ES-I3 (cell line): ENCODE data around the gene RTN4RL1.

Experiments used
- H3K36me3 ChIP-seq: 2 replicates; pipeline ENCODE4 v1.6.1; 2013; ENCODE audit warnings: mild to moderate bottlenecking, low read length, control low read depth, moderate library complexity; ENCODE audit not compliant: insufficient read depth
- H3K4me1 ChIP-seq: 2 replicates; pipeline ENCODE4 v1.6.1; 2013; ENCODE audit warnings: mild to moderate bottlenecking, control low read depth, low read length; ENCODE audit not compliant: insufficient read depth
- H3K9ac ChIP-seq: 2 replicates; pipeline ENCODE4 v1.6.1; 2013; ENCODE audit warnings: low read depth, mild to moderate bottlenecking, low read length, moderate library complexity
- H3K9me3 ChIP-seq: 2 replicates; pipeline ENCODE4 v1.6.1; 2013; ENCODE audit warnings: mild to moderate bottlenecking, low read length, moderate library complexity; ENCODE audit not compliant: control insufficient read depth, insufficient read depth

The RTN4RL1 gene

GRCh38 chr17:2063261-2064146 is 38.4 kb upstream of the RTN4RL1 start:
- Histone ChIP-seq H3K4me1 (peaks cover 19% of the 10 kb centered on the region), H3K9me3 (no peaks in the 10 kb centered on the region), H3K9ac (no peak overlapping the region), H3K36me3 (no peaks in the 10 kb centered on the region)

DNA sequence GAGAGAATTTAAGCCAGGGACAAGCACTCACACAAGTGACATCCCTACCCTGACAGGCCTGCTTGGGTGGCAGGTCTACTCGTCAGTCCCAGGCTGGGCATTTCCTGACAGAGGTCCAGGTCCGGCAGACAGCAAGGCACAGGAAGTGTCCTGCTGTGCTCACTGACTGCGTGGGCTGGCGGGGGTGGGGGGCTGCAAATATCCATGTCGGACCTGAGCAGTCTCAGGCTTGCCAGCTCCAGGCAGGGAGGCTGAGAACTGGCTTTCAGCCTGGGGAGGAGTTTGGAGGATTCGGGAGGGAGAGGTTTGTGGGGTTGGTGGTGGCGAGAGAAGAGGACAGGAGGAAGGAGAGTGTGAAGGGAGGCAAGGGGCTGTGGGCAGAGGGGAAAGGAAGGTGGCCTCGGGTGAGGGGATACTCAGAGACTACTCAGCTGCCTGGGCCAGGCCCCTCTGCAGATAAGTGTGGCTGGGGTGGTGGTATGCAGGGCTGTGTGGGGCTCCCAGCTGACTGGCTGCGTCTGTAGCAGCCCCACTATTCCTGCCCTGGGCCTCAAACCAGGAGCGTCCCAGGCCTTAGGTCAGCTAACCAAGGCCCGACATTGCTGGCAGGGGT is 37.5 kb upstream of the RTN4RL1 start:
- no peak overlapping the region for H3K9ac ChIP-seq
- H3K4me1 ChIP-seq = peaks cover 18% of the 10 kb centered on the region
- no peaks in the 10 kb centered on the region for H3K9me3 ChIP-seq
- H3K36me3 ChIP-seq = no peaks in the 10 kb centered on the region

DNA sequence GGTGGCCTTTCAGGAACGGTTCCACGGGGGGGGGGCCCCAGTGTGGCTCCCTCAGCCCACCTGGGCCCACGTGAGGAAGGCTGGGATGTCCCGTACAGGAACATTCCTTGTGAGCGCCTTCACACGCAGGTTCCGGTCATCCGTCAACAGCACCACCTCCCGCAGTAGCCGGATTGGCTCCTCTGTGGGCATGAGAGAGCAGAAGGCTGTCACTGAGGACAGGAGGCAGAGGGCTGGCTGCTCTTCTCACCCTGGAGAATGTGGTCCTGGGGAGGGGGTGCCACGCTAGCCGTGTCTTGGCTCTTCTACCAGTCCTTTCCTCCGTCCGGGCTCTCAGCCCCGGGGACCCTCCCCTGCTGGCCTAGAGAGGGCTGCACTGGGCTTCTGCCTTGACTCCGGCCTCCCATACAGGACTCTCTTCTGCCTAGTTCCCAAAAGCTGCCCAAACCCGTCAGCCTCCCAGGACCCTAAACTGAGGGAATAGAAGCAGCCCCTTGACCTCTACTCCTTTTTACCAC is 36.4 kb upstream of the RTN4RL1 start:
- no peaks in the 10 kb centered on the region for H3K9me3 ChIP-seq
- no peaks in the 10 kb centered on the region for H3K36me3 ChIP-seq
- no peak overlapping the region for H3K9ac ChIP-seq
- H3K4me1 ChIP-seq = peaks cover 18% of the 10 kb centered on the region

DNA sequence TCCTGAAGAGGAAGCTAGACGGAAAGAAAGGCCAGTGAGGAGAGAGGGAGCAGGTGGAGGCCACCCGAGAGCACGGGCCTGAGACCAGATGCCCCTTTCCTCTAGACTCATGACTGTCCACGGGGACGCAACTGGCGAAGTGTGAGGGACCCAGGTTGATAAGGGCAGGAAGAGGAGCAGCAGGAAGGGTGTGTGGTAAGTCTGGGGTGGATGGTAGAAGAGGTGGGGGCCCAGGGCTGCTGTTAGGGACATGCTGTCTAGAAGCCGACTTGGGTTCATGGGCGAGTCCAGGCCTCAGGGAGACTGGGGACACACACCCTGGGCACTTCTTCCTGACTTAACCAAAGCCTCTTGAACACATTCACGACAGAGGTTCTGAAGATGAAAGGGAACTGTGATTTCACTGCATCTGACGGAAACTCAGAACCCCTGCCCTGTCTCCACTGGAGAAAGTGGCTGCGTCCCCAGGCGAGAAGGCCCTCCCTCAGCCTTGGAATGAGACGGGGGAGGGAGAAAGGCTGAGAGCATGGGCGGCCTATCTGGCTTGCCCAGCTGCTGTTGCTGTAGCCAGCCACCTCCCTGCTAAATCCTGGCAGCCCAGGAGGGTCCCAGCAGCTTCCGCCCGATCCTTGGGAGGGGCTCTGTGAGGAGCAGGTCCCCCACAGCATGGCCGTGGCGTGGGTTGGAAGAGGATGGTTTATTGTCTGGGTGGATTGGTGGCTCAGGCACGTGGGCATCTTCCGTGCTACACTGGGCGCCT is 35.7 kb upstream of the RTN4RL1 start:
- H3K9me3 ChIP-seq = no peaks in the 10 kb centered on the region
- no peaks in the 10 kb centered on the region for H3K36me3 ChIP-seq
- no peak overlapping the region for H3K9ac ChIP-seq
- peaks cover 18% of the 10 kb centered on the region for H3K4me1 ChIP-seq

DNA sequence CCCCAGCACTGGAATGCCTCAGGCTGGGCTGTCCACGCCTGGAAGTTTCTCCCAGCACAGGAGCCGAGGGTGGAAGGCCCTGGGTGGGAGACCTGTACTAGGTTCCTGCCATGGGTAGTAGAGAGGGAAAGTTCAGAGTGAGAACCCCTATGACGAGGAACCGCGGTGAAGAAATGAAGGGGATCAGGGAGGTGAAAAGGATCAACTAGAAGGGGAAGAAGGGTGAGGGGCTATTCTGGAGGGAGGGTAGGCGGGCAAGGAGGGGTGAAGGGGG is 35.2 kb upstream of the RTN4RL1 start:
- Histone ChIP-seq H3K4me1 (peaks cover 18% of the 10 kb centered on the region), H3K36me3 (no peaks in the 10 kb centered on the region), H3K9ac (no peak overlapping the region), H3K9me3 (no peaks in the 10 kb centered on the region)

DNA sequence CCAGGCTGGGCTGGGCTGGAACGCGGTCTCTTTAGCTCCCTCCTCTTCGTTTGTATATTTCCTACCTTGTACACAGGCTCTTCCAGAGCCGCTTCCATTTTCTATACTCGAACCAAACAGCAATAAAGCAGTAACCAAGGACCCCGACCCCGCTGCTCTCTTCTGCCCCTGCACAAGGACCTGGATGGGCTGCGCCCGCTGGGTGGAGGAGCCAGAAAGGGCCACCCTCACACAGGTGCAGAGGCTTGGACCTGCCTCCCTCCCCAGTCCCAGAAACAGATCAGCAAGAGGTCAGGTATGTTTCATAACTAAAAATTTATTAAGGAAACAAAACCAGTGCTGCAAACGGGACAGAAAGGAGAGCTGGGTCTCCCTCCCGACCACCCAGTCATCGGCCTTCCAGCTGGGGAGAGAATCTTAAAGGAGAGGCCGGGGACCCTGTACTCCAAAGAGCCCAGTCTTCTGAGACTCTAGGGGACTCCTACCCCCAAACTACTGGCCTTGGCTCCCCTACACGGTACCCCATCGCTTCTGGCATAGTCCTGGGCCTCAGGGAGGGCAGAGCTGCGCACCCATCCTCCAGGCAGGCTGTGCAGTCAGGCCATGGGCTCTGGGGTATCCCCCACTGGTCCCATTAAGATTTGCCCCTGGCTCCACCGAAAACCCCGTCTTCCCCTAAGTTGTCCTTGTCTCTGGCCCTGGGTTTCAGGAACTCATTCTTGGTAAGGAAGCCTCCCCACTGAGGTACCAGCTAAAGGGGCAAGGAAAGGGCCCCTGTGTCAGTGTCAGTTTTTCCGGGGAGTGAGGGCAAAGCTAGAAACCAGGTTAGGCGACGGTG is 34.6 kb upstream of the RTN4RL1 start:
- Histone ChIP-seq H3K4me1 (peaks cover 17% of the 10 kb centered on the region), H3K36me3 (no peaks in the 10 kb centered on the region), H3K9ac (no peak overlapping the region; the same call in 1 of the 2 replicates)

GRCh38 chr17:2058586-2059546 is 33.7 kb upstream of the RTN4RL1 start:
- peaks cover 15% of the 10 kb centered on the region for H3K4me1 ChIP-seq
- peak overlapping the region; percentile 20; the same call in 1 of the 2 replicates for H3K9ac ChIP-seq
- H3K36me3 ChIP-seq = no peaks in the 10 kb centered on the region
- no peaks in the 10 kb centered on the region for H3K9me3 ChIP-seq

More for the DNA sequence above, 34.6 kb upstream of the RTN4RL1 start:
- no peaks in the 10 kb centered on the region for H3K9me3 ChIP-seq

GRCh38 chr17:2057760-2058585 is 32.8 kb upstream of the RTN4RL1 start:
- H3K9me3 ChIP-seq = no peaks in the 10 kb centered on the region
- no peak overlapping the region for H3K9ac ChIP-seq
- H3K4me1 ChIP-seq = peaks cover 8% of the 10 kb centered on the region

GRCh38 chr17:2057175-2057759 is 32.1 kb upstream of the RTN4RL1 start:
- Histone ChIP-seq H3K36me3 (no peaks in the 10 kb centered on the region), H3K9me3 (no peaks in the 10 kb centered on the region), H3K4me1 (peaks cover 1% of the 10 kb centered on the region; the same call in 1 of the 2 replicates), H3K9ac (no peak overlapping the region; the same call in 1 of the 2 replicates)

More at GRCh38 chr17:2057760-2058585, 32.8 kb upstream of the RTN4RL1 start:
- H3K36me3 ChIP-seq = no peaks in the 10 kb centered on the region

- H3K4me1 ChIP-seq = no peaks in the 10 kb centered on the region
- no peaks in the 10 kb centered on the region for H3K36me3 ChIP-seq
- H3K9ac ChIP-seq = peak overlapping the region; percentile 42
- H3K9me3 ChIP-seq = no peaks in the 10 kb centered on the region
These were observed 31.4 kb upstream of the RTN4RL1 start for GRCh38 chr17:2056206-2057174.
